SK-N-MC (cell line): ENCODE data around the gene PRKX.

Source experiments
- EZH2 ChIP-seq: fragments of 200-600 bp; sonication (generic); IDR thresholded peaks from one replicate; pipeline ENCODE4 v1.6.1; 2017; ENCODE audit warnings: antibody characterized with exemption
- FOXP2 ChIP-seq: optimal IDR thresholded peaks from 2 replicates; pipeline ENCODE3; 2011; ENCODE audit warnings: mild to moderate bottlenecking, moderate library complexity; ENCODE audit not compliant: insufficient read depth; ENCODE audit errors: extremely low read length, control extremely low read depth
- POLR2AphosphoS5 ChIP-seq: IDR thresholded peaks from 2 replicates; pipeline ENCODE4 v1.6.1; 2012; ENCODE audit warnings: mild to moderate bottlenecking, low read depth, low read length, borderline replicate concordance

GRCh38 chrX:3678328-3678727 lies 35.1 kb downstream of the PRKX start:
- TF ChIP-seq EZH2 (no peak), FOXP2 (no peak), POLR2AphosphoS5 (no peak)
